ENCODE results near the gene CAMK2N1. TPM values are rescaled to one million over a fixed set of nuclear protein-coding genes. Genes with fewer than 3 reads are reported as not detected.
A peak's percentile ranks its signal among the peaks of the same experiment; 100 is the strongest.
"Not testable (repeated sequence)": the region's sequence is repeated elsewhere in the genome, so short reads cannot be mapped to it uniquely, and the experiment has no call there.

CAMK2N1 gene
- 17.1 TPM for total RNA-seq
- polyA plus RNA-seq: 22.0 TPM

GRCh38 chr1:20485527-20486456 lies at the start of gene CAMK2N1:
Gene CAMK2N1 (minus strand): TSS chr1:20486210. CDS start chr1:20485379, 831 bp downstream.
- 1% methylated on average over 101 of the region's 104 CpGs for WGBS
- Histone ChIP-seq H3K4me1 (ENCODE audit: insufficient read depth) (peaks cover 2% of the 10 kb centered on the region), H3K27ac (ENCODE audit: low read depth) (peak within 1 kb of the TSS; percentile 82), H3K36me3 (ENCODE audit: insufficient read depth) (no peaks in the 10 kb centered on the region), H3K4me3 (ENCODE audit: low read depth, low read length) (peak within 1 kb of the TSS; percentile 73)
- DNase-seq (ENCODE audit: extremely low spot score): no peak

GRCh38 chr1:20534659-20535417 lies 48.8 kb upstream of the CAMK2N1 start:
- no peak overlapping the region for H3K27ac ChIP-seq (ENCODE audit: low read depth)
- no peaks in the 10 kb centered on the region for H3K36me3 ChIP-seq (ENCODE audit: insufficient read depth)
- no peak overlapping the region for H3K4me3 ChIP-seq (ENCODE audit: low read depth, low read length)
- WGBS: 56% methylated on average over 12 of the region's 12 CpGs
- no peaks in the 10 kb centered on the region for H3K4me1 ChIP-seq (ENCODE audit: insufficient read depth)
- DNase-seq (ENCODE audit: extremely low spot score): no peak

GRCh38 chr1:20533635-20534034 lies 47.6 kb upstream of the CAMK2N1 start:
- WGBS: 62% methylated on average over 4 of the region's 4 CpGs
- H3K4me1 ChIP-seq (ENCODE audit: insufficient read depth): no peaks in the 10 kb centered on the region
- DNase-seq (ENCODE audit: extremely low spot score): no peak

GRCh38 chr1:20530901-20531300 lies 44.9 kb upstream of the CAMK2N1 start:
- WGBS: 64% methylated on average over 6 of the region's 6 CpGs
- DNase-seq (ENCODE audit: extremely low spot score): no peak
- H3K4me1 ChIP-seq (ENCODE audit: insufficient read depth): no peaks in the 10 kb centered on the region
- no peak overlapping the region for H3K27ac ChIP-seq (ENCODE audit: low read depth)
- H3K4me3 ChIP-seq (ENCODE audit: low read depth, low read length): no peak overlapping the region
- no peaks in the 10 kb centered on the region for H3K36me3 ChIP-seq (ENCODE audit: insufficient read depth)

More at GRCh38 chr1:20533635-20534034, 47.6 kb upstream of the CAMK2N1 start:
- no peaks in the 10 kb centered on the region for H3K36me3 ChIP-seq (ENCODE audit: insufficient read depth)
- no peak overlapping the region for H3K4me3 ChIP-seq (ENCODE audit: low read depth, low read length)
- no peak overlapping the region for H3K27ac ChIP-seq (ENCODE audit: low read depth)

- Histone ChIP-seq H3K4me1 (ENCODE audit: insufficient read depth) (no peaks in the 10 kb centered on the region), H3K27ac (ENCODE audit: low read depth) (no peak overlapping the region), H3K4me3 (ENCODE audit: low read depth, low read length) (no peak overlapping the region), H3K36me3 (ENCODE audit: insufficient read depth) (no peaks in the 10 kb centered on the region)
- 51% methylated on average over 8 of the region's 8 CpGs for WGBS
- DNase-seq (ENCODE audit: extremely low spot score): no peak
These were observed 44.3 kb upstream of the CAMK2N1 start for GRCh38 chr1:20530306-20530705.

GRCh38 chr1:20528221-20528620 lies 42.2 kb upstream of the CAMK2N1 start:
- Histone ChIP-seq H3K27ac (ENCODE audit: low read depth) (no peak overlapping the region), H3K4me1 (ENCODE audit: insufficient read depth) (no peaks in the 10 kb centered on the region), H3K4me3 (ENCODE audit: low read depth, low read length) (no peak overlapping the region), H3K36me3 (ENCODE audit: insufficient read depth) (no peaks in the 10 kb centered on the region)
- no peak for DNase-seq (ENCODE audit: extremely low spot score)
- 67% methylated on average over 7 of the region's 7 CpGs for WGBS

GRCh38 chr1:20526267-20526666 lies 40.3 kb upstream of the CAMK2N1 start:
- no peak for DNase-seq (ENCODE audit: extremely low spot score)
- no peak overlapping the region for H3K27ac ChIP-seq (ENCODE audit: low read depth)
- H3K4me3 ChIP-seq (ENCODE audit: low read depth, low read length): no peak overlapping the region
- H3K4me1 ChIP-seq (ENCODE audit: insufficient read depth): no peaks in the 10 kb centered on the region
- H3K36me3 ChIP-seq (ENCODE audit: insufficient read depth): no peaks in the 10 kb centered on the region
- 90% methylated on average over 6 of the region's 6 CpGs for WGBS

GRCh38 chr1:20521960-20522861 lies 36.2 kb upstream of the CAMK2N1 start:
- peak; percentile 57 for DNase-seq (ENCODE audit: extremely low spot score)
- Histone ChIP-seq H3K36me3 (ENCODE audit: insufficient read depth) (no peaks in the 10 kb centered on the region), H3K4me1 (ENCODE audit: insufficient read depth) (no peaks in the 10 kb centered on the region), H3K27ac (ENCODE audit: low read depth) (no peak overlapping the region), H3K4me3 (ENCODE audit: low read depth, low read length) (no peak overlapping the region)
- WGBS: 20% methylated on average over 17 of the region's 17 CpGs

GRCh38 chr1:20519609-20520262 lies 33.7 kb upstream of the CAMK2N1 start:
- not testable (repeated sequence) for DNase-seq (ENCODE audit: extremely low spot score); H3K4me3 ChIP-seq (ENCODE audit: low read depth, low read length); H3K36me3 ChIP-seq (ENCODE audit: insufficient read depth); H3K4me1 ChIP-seq (ENCODE audit: insufficient read depth); H3K27ac ChIP-seq (ENCODE audit: low read depth)
- WGBS: 36% methylated on average over 7 of the region's 7 CpGs

- no peak overlapping the region for H3K27ac ChIP-seq (ENCODE audit: low read depth)
- WGBS: 58% methylated on average over 6 of the region's 6 CpGs
- DNase-seq (ENCODE audit: extremely low spot score): no peak
These were observed 25.8 kb upstream of the CAMK2N1 start for GRCh38 chr1:20511518-20512428.

GRCh38 chr1:20508411-20508771 lies 22.4 kb upstream of the CAMK2N1 start:
- Histone ChIP-seq H3K36me3 (ENCODE audit: insufficient read depth) (no peaks in the 10 kb centered on the region), H3K27ac (ENCODE audit: low read depth) (peak overlapping the region; percentile 81), H3K4me3 (ENCODE audit: low read depth, low read length) (peak overlapping the region; percentile 86), H3K4me1 (ENCODE audit: insufficient read depth) (no peaks in the 10 kb centered on the region)
- DNase-seq (ENCODE audit: extremely low spot score): no peak
- WGBS: 64% methylated on average over 5 of the region's 5 CpGs

More at GRCh38 chr1:20511518-20512428, 25.8 kb upstream of the CAMK2N1 start:
- H3K36me3 ChIP-seq (ENCODE audit: insufficient read depth): no peaks in the 10 kb centered on the region
- H3K4me3 ChIP-seq (ENCODE audit: low read depth, low read length): no peak overlapping the region
- no peaks in the 10 kb centered on the region for H3K4me1 ChIP-seq (ENCODE audit: insufficient read depth)

Data from urinary bladder (tissue), 4 donors.